Stimulated activated CD4-positive, alpha-beta T cell treated with anti-CD3 and anti-CD28 coated beads, Interleukin-2, amount 100 ng/mL, for 24 hours (primary cell): ENCODE data around the gene VSX2.

Experiments used
- DNase-seq, 2 donors: peaks; one replicate each; pipeline ENCODE4 v3.0.0-alpha.2; 2020

The VSX2 gene

DNA sequence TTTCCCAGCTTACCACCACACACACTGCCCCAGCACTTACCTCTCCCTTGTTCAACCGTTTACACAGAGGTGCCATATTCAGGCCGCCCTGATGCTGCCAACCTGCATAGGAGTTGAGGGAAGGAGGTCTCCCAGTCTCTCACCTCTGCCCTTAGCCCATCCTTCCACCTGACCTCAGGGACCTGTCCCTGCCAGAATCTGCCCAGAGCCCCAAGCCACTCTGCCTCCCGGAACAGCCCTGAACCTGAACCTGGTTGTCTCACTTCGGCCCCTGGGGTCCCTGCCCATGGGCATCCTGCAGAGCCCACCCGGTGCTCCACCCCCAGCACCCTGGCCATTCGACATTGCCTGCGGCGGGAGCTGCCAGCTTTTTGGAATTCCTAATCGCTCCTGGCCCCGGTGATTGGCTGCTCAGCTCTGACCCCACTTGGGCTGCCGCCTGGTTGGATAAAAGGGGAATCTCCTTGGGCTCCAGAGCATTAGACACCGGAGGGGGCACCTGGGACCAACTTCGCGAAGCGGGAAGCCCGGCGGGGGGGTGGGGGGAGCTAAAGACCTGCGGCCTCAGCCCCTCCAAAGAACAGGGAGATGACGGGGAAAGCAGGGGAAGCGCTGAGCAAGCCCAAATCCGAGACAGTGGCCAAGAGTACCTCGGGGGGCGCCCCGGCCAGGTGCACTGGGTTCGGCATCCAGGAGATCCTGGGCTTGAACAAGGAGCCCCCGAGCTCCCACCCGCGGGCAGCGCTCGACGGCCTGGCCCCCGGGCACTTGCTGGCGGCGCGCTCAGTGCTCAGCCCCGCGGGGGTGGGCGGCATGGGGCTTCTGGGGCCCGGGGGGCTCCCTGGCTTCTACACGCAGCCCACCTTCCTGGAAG lies at the start of gene VSX2:
TSS of gene VSX2 (plus strand) at position 476 of the 874 bp plus-strand sequence. CDS start at position 589, 113 bp downstream.
- no peak for DNase-seq

DNA sequence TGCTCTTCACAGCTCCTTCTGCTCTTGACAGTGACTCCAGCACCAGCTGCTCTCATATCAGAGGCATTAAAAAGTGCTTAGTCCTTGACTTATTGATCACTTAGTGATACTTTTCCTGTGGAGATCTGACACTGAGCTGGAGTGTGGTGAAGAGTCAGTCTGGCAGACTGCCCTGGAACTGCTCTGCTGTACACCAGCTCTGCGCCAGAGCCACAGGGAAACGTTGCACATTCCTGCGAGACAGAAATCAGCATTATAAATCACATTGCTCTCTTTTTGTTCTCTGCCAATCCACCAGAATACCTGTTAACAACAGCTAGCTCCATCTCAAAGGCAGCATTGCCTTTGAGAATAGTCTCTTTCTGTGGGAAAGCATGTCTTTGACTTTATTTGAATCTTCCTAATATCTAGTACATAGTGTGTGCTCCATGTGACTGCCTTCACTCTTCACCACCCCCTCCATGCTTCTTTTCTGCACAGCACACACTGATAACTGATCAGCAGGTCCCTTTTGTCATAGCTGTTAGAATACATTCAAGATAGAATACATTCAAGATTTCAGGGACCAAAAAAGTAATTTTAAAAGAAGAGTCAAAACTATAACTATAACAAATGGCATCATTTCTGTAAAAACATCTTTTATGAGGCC lies 48.2 kb upstream of the VSX2 start:
- DNase-seq = no peak

DNA sequence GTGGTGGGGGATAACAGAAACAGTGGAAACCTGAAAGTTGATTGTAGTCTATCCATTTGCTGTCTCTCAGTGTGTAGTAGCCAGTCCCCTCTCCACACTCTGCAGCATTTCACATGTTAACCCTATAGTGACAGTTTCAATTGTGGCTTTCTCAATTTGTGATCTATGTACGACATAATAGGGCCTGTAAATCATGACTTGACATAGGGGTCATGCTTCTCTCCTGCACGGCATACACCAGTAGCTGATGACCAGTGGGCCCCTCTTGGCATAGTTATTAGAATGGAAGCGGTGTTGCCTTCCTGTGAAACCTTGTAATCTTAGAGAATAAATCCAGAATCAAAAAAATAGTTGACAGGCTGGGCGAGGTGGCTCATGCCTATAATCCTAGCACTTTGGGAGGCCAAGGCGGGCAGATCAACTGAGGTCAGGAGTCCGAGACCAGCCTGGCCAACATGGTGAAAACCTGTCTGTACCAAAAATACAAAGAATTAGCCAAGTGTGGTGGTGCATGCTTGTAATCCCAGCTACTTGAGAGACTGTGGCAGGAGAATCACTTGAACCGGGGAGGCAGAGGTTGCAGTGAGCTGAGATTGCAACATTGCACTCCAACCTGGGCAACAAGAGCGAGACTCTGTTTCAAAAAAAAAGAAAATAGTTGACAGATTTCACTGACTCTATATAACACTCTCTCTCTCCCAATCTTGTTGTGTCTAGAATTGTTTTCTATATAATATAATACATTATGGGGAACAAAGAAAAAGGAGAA lies 44.6 kb upstream of the VSX2 start:
- no peak for DNase-seq

DNA sequence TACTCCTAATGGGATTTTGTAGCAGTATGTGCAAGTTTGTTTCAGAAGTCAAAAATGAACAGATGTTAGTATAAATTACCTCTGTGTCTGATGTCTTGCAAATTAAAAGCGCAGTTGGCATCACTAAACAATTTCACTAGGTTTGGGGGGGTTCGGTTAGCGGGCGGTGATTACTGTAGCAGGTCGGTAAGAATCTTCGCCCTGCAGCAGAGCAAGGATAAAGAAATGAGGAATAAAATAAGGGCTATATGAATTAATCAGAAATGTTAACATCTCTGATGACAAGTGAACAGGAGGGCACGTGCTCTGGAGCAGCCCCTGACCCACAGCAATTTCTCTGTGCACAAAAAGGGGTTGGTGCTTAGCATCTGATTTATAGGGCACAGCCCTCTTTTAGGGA lies 43.6 kb upstream of the VSX2 start:
- DNase-seq = no peak

DNA sequence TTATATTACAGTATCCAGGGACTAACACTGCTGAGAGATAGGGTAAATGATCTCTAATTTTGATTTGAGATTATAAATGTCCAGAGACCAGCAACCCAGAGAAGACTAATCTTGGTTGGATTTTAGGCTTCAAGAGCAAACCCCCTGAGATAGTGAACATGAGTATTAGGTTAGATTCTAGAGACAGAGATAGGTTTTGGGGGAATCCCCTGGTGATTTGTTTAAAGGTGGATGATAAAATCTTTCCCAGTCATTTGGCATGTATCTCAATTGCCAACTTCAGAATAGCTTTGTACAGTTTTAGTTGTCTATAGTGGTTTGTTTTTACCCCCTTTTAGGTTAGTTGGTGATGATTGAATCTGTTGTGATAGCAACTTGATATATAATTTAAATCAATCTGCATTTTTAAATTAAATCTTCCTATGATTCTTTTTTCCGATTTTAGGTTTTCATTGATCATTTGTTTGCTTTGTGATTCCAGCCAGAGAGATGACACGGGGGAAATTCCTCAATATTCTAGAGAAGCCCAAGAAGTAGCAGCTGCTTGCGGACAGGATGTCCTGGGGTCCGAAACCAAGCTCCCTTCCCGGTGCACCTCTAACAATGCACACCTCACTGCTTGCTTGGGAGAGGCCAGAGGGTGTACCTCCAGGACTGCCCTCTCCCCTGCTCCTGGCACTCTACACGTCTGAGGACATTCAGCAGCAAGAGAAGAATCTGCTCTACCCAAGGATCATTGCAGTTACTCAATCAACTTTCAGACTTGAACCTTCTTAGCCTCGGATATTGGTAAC lies 40.6 kb upstream of the VSX2 start:
- DNase-seq = no peak

DNA sequence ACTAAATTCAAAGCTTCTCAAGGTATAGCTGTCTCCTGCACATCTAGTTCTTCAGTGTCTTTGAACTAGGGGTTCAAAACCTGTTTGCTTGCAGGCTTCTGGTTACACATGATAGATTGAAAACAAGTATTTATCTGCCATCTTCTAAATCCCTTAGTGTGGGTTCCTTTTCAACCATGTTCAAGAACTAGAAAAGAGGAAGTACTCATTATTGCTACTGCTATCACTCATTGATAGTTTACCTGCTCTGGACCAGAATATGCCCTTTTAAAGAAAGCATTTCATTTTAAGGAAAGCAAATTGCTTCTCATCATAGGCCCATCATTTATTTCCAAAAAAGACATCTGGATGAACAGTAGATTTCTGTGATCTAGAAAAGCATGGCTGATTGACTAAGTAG lies 37.1 kb upstream of the VSX2 start:
- no peak for DNase-seq

DNA sequence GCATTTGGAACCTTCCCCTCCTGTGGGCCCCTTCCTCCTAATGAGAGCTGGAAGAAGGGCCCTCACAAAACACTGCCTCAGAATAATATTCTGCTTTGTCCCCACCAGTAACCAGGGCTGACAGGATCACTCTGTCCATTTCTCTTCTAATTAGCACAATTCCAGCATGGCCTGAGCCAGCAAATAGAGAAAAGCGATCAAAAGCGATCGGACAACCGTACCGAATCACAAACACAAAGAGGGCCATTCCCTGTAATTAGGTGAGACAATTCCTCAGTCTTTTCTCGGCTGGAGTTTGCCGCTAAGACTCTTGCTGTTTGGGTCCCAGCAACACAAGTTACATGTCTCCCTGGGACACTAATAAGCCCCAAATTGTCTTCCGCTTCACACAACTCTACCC lies 35.6 kb upstream of the VSX2 start:
- no peak for DNase-seq

DNA sequence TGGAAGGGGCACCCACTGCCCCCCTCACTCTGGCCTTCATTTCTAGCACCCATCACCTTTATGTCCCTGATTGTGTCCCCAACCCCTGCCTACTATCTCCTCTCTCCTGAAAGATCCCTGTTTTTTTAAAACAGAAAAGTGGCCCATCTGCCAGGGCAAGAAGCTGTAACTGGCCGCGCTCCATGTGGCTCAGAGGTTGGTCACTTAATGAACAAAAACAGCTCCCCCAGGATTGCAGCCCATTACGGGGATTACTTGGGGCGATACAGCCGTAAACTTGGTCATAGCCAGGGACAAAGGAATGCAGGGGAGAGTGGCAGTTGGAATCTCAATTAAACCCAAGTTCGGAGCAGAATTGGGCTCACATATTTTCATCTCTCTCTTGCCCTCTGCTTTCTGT lies 34.8 kb upstream of the VSX2 start:
- DNase-seq = no peak

DNA sequence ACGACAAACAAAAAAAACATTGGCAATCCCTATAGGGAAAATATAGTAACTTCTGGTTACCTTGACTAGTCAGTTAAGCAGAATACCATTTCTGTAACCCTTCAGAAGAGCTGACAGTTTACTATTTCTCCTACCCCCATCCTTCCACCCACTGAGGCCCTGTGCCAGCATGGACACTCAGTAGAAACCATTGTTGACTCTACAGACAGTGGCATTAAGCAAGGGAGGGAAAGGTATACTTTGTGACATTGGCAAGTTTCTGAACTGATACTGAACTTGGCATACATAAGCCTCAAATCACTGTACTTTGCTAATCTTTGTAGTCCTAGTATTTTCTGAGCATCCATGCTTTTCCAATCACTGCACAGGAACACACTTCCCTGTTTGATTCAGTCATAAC lies 33.4 kb upstream of the VSX2 start:
- DNase-seq = no peak

DNA sequence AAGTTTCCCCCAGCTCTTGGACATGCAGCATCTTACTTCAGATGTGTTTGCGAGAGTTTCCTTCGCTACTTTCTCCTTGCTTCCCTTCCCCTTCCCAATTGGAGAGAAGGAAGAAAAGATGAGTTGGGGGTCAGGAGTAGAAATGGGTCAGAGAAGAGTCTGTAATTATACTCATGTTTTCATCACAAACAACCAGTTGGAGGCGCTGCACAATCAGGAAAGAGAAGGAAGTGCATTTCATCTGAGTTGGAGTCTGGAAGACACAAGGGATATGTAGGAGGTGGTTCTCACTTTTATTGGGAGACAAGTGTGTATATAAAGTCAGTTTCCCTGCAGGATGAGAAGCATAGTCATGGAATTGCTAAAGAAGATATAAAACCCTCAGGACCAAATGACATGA lies 31.3 kb upstream of the VSX2 start:
- no peak for DNase-seq

DNA sequence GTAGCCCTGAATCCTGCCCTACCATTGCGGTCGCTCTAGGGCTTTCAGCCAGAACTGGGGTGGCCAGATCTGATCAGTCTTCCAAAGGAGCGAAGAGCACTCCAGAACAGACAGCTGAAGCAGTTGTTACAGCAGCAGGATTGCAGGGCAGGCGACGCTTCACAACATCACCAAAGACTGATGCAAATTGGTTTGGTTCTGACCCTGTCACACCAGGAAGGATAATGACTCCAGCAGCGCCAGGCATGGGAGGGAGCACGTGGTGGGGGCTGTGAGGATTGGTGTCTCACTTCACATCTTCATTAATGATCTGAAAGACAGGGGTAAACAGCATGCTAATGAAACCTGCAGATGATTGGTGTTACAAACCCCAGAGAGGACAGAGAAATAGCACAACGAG lies 30.6 kb upstream of the VSX2 start:
- DNase-seq = no peak

DNA sequence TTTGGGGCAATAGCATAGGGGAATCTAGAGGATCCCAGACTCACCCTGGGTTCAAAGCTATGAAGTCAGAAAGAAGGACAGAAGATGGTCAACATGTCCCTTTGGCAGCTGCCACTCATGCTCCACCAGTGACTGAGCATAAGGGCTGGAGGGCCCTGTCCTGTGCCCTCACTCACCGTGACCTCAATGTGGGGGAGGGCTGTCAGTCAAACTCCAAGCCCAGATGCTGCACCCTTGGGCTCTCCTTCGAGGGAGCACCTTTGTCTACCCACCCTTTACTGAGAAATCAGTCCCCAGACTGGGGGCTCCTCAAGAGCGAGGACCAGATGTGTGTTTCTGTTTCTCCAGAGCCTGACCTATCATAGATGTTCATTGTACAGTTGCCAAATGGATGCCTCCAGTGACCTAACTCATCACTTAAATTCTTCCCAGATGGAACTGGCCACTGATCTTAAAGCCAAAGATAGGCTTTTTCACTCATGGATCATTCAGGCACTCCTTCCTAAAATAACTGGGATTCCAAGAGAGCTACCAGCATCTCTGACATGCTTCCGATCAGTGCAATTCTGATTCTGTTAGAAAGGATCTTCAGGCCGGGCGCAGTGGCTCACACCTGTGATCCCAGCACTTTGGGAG lies 27.2 kb upstream of the VSX2 start:
- no peak for DNase-seq

DNA sequence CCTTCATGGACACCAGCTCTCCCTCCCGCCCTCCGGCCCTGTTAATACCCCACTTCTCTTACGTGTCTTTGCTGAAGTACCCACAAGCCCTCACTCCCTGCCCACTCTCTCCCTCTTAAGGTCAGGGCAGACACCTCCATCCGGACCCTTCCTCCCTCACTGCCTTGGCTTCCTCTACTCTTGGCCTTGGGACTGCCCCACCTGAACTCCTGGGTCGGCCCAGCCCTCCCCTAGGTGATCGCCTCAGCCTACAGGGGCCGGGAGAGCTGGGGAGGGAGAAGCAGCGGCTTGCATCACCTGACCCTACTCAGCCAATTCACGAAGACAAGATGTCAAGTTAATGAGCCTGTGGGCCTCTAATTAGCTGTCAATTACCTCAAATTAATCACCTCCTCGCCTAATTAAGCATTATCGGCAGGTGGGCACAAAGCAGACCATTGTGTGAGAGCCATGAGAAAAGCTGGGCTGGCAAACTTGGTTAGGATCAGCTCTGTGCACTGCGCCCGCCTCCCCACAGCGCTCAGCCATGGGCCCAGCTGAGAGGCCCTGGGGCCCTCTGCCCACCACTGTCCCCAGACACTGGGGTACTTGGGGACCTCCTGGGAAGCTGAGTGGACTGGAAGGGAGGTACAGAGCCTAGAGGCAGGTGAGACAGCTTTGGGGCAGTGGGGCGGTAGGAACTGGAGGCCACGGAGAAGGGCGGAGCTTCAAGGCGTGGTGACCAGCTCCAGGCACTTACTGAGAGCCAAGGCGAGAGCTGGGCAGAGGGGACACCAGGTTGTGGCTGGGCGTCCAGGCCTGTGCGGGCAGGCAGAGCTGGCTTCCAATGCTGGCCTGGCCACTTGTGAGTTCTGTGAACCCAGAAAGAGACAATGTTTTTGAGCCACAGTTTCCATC lies 25.1 kb upstream of the VSX2 start:
- DNase-seq = no peak

DNA sequence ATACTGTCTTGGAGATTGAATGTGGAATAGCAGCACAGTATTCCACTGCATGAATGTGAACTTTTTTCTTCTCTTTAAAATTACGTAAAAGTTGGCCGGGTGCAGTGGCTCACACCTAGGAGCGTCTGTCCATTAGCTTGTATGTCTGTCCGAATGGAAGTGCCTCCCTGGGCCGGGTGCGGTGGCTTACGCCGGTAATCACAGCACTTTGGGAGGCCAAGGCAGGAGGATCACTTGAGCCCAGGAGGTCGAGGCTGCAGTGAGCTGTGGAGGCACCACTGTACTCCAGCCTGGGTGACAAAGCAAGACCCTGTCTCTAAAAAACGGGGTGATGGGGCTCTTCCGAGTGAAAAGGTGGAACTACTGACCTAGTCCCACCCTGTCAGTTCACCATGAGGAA lies 22.6 kb upstream of the VSX2 start:
- no peak for DNase-seq

DNA sequence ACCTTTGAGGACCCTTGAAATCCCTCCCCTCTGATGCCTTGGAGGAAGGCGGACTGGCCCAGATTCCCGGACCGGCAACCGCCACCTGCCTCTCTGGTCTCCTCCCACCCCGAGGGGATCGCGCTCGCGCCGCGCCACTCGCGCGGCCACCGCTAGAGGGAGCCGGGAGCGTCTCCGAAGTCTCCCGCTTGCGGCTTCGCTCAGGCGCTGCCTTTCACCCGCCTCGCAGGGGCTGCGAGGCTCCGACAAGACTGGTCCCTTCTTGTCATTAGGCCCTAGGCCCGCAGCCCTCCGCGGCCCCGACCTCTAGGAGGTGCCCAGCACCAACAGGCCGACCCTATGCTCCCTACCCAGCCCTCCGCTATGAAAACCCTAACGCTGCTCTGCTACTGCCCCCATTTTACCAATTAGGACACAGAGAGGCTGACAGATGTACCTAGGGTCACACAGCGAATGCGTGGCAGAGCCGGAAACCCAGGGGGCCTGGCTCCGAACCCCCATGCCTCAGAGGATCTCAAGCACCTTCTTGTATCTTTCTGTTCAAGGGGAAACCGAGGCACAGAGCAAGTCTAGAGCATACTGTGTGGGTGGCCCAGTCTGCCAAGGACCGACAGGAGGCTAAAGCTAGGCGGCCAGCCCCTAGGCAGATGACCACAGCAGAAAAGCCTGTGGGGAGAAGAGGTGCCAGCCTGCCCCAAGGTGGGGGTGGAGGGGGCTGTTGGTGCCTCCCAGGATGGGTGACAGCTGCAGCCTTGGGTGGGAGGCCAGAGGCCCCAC lies 21.4 kb upstream of the VSX2 start:
- DNase-seq = peak; percentile 82 to 89

DNA sequence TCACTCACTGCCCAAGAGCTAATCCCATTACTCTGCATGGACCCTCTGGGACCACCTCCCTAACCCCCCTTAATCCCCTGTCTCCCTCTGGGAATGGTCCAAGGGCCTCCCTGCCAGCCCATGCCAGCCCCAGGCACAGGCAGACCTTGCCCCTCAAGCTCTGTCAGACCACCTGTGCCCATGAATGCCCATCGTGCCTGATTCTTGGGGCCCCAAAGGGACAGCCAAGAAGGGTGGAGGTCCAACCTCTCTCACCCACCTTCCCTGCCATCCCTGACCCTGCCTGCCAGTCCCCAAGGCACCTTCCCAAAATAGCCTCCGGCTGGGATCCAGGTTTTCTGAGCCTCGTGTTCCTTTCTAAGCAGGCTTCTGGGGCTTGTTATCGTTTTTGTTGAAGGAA lies 20.8 kb upstream of the VSX2 start:
- no peak for DNase-seq

DNA sequence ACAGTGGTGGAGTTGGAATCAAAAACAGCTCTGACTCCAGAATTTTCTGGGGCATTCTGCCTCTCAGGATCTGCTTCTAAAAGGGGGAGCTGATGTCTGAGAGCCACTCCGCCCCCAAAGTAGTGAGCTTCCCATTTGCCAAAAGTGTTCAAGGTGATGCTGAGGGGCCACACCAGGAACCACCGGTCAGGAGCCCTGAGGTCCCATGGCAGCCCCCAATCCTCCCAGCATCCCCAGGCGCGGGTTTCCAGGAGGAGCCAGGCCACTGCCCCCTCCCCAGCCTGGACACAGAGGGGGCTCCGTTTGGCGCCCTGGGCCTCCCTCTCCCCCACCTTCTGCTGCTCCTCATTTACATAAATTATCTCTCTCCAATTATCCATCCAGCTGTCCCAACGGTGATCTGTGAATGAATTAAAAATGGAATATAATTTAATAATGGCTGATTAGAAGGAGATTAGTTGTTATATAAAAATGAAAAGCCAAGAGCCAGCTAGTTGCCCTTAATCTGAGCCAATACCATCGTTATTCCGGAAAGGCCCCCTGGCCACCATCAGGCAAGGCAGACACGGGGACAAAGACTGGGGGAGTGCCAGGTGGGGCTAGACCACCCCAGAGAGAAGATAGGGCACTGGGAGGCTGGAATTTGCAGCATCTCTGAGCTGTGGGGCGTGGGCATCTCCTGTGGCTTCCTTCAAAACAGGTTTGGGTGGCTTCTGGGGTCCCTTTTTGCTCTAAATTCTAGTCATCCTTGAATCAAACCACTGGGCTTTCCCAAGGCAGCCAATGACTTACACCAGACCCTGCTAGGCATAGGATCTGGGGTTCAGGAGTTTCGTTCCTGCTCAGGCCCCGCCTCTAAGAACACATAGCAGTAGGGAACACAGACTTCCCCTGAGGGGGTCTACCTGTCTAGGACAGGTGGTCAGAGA lies 19.7 kb upstream of the VSX2 start:
- no peak for DNase-seq

DNA sequence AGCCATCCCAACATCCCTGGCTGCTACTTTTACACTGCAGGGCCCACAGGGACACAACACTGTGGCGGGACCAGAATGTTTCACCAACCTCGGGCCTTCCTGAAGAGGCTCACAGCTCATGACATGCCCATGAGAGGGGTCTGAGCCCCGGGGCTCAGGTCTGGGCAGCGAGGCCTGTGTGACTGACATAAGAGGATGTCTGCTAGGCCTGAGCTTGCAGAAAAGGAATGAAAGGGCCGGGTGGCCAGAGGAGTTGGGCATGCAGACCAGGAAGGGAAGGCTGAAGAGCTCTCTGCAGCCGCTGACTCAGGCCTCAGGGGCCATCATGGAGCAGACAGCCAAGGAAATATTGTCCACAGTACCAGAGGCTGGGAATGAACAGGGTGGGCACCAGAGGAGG lies 18.3 kb upstream of the VSX2 start:
- no peak for DNase-seq

DNA sequence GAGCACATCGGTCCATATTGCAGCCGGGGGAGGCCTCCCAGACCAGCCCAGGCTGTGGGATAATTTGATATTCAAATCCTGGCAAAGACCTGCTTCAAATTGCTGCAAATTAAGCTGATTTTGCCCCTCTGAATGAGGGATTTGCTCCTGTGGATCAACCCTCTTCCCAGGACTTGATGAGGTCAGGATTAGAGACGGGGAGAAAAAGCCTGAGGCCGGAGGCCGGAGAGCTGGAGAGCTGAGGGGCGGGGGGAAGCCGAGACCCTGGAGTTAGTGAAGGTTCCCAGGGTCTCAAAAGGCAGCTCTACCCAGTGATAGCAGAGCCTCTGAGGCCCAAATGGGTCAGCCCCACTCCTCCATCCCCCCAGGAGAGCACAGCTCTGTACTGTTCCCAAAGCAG lies 17.5 kb upstream of the VSX2 start:
- no peak for DNase-seq
